Stimulated activated CD8-positive, alpha-beta memory T cell treated with anti-CD3 and anti-CD28 coated beads, Interleukin-12 subunit alpha, Interleukin-12 subunit beta, amount 100 ng/mL, for 24 hours (primary cell): ENCODE data around the gene CERK.
"Not testable (repeated sequence)": the region's sequence is repeated elsewhere in the genome, so short reads cannot be mapped to it uniquely, and the experiment has no call there.

ENCODE experiments used
- DNase-seq: peaks from one replicate; pipeline ENCODE4 v3.0.0-alpha.2; 2020; ENCODE audit errors: extremely low read depth

The CERK gene, protein sequence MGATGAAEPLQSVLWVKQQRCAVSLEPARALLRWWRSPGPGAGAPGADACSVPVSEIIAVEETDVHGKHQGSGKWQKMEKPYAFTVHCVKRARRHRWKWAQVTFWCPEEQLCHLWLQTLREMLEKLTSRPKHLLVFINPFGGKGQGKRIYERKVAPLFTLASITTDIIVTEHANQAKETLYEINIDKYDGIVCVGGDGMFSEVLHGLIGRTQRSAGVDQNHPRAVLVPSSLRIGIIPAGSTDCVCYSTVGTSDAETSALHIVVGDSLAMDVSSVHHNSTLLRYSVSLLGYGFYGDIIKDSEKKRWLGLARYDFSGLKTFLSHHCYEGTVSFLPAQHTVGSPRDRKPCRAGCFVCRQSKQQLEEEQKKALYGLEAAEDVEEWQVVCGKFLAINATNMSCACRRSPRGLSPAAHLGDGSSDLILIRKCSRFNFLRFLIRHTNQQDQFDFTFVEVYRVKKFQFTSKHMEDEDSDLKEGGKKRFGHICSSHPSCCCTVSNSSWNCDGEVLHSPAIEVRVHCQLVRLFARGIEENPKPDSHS

DNA sequence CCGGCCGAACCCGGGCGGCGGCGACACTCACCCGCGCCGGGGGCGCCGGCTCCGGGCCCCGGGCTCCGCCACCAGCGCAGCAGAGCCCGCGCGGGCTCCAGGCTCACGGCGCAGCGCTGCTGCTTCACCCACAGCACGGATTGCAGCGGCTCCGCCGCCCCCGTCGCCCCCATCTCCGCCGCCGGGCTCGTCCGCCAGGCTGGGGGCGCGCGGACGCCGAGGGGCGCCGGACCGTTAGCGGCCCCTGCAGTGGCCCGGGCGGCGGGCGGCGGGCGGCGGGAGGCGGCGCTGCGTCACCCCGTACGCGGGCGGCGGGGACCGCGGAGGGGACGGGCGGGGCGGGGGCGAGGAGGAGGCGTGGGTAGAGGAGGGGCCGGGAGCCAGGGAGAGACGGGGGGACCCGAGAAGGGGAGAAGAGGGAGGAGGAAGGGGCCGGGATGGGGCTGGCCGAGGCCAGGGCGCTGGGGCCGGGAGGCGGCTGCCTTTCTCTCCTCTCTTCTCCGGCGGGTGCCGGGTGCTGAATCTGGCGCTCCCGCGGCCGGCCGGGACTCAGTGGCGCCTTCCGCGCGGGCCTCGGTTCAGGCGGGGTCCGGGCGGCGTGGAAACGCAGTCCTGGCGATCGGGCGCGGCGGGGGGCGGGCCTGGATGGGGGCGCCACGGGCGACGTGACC is at the start of gene CERK:
CERK (minus strand) TSS at position 277 of the 671 bp plus-strand sequence; CDS start at position 173, 104 bp downstream.
- no peak for DNase-seq

GRCh38 chr22:46783721-46784120 is 45.7 kb upstream of the CERK start:
- no peak for DNase-seq

DNA sequence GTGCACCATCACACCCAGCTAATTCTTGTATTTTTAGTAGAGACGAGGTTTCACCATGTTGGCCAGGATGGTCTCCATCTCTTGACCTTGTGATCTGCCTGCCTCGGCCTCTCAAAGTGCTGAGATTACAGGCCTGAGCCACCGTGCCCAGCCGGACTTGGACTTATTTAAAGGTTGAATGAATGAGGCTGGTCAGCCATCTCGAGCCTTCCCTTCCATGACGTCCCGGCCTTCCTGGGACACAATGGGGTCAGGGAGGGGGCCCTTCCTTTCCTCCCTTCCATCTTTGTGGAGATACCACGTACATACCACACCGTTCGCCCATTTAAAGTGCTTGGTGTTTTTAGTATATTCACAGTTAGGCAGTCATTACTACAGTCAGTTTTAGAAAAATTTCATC is 44.1 kb upstream of the CERK start:
- DNase-seq = not testable (repeated sequence)

GRCh38 chr22:46781291-46781690 is 43.2 kb upstream of the CERK start:
- no peak for DNase-seq

- no peak for DNase-seq
Measured at GRCh38 chr22:46780453-46780852, 42.4 kb upstream of the CERK start.

- no peak for DNase-seq
Measured at GRCh38 chr22:46779651-46780050, 41.6 kb upstream of the CERK start.

GRCh38 chr22:46779023-46779422 is 41.0 kb upstream of the CERK start:
- DNase-seq = no peak

- no peak for DNase-seq
Measured at GRCh38 chr22:46777609-46777970, 39.5 kb upstream of the CERK start.

DNA sequence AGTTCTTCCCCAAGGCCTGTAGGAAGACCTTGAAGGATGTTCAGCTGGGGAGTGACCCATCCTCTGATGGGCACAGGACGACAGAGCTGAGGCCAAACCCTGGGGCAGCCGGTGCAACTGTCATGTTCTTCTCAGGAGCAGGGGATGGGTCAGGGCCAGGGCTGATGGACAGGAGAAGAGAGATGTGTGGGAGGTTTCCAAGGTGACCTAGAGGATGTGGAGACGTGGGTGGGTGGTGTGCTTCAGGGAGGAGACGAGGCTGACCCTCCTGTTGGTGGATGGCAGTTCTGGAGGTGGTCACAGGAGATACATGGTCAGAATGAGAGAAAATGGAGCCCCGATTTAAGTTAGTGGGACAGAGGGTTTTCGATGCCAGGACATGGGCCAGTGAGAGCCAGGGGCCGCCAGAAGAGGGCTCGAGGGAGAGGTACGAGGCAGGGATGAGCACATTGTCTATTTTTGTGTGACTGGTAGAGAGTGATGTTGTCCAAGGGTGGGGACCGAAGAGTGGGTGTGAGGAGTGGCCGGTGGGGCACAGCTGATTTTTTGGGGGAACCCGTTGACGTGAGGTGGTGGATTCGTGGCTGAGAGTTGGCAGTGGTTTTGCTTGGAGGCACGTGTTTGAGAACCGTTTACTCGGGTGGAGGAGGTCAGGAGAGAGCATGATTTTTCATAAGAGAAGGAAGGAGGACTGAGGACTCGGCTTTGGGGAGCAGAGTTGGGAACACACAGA is 39.0 kb upstream of the CERK start:
- DNase-seq = no peak

DNA sequence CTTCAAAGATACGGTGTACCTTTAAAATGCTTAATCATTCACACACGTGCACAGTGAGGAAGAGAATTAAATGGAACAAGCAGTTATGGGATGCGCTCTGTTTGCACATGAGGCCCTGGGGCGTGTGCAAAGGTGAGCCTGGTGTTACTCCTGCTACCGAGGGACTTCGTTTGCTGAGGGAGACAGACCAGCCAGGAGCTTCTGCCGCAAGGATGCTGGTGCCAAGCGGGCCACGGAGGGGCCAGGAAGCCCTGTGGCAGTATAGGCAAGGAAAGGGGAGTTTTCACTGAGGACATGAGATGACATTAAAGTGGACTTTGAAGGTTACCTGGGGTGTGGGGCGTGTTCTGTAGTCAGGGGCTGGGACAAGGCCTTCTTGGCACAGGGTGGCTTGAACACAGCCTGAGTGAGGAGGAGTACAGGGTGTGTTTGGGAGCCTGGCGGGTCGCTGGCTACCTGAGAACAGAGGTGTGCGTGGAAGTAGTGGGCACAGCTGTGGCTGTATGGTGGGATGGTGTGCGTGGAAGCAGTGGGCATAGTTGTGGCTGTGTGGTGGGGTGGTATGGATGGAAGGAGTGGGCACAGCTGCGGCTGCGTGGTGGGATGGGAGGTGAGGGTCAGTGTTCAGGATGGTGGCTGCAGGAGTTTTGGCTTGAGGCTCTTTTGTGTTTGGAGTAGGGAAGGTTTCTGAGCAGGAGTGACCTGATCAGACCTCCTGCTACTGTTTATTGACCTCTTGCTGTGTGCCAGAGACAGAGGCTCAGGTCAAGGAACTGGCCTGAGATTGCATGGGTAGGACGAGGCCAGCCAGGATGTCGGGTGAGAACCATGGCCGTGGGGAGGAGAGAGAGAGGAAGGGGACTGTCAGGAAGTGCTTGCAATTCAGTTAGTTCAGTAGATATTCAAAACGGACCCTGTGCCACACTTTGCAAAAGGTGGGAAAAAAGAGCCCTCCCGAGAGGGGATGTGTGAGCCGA is 38.1 kb upstream of the CERK start:
- no peak for DNase-seq

- no peak for DNase-seq
Measured at GRCh38 chr22:46774980-46775849, 37.2 kb upstream of the CERK start.

DNA sequence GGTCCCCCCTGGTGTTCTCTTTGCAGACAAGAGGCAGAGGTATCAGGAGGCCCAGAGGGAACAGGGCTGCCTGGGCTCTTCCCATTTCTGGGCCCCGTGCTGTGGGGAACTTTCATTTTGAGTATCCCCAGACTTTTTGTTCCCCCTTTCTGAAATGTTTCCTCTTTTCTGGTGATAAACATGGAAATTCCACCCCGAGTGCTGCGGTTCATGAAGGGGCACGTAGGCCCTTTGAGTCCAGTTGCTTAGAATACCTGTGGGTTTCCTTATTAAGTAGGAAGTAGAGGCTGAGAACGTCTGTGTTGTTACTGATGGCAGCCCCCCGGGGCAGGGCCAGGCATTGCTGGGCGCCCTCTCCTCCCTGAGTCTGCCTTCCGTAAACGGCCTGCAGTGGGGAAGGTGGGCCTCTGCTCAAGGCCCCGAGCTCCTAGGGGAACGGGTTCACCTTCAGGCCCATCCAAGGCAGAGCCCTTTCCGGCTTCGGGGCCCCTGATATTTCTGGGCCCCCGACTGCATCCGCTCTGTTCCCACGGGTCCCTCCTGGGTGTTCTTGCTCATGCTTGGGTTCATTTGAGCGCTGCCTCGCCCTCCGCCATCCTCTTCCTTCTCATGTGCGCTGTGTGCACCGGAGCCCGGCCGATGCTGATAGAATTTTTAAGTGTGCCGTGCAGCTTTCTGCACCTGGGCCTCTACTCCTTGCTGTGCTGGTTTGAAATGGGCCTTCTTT is 36.4 kb upstream of the CERK start:
- DNase-seq = no peak

DNA sequence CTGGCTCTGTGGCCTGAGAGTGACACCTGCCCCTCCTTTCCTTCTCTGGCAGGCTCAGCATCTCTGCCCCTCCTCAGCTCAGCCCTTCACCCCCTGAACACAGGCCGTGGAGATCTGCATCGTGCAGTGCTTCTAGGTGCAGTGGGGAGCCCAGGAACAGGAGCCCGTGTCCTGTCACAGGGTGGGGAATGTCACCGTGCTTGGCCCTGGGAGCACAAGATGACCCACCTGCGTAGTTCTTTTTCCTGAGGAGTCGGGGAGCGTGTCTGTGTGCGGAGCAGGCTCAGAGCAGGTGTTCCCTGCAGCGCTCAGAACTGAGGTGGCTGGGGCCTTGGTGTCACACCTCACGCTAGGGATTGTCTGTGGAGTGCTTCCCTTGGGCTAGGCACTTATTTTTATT is 35.0 kb upstream of the CERK start:
- DNase-seq = no peak

- no peak for DNase-seq
Measured at GRCh38 chr22:46770726-46771125, 32.7 kb upstream of the CERK start.

DNA sequence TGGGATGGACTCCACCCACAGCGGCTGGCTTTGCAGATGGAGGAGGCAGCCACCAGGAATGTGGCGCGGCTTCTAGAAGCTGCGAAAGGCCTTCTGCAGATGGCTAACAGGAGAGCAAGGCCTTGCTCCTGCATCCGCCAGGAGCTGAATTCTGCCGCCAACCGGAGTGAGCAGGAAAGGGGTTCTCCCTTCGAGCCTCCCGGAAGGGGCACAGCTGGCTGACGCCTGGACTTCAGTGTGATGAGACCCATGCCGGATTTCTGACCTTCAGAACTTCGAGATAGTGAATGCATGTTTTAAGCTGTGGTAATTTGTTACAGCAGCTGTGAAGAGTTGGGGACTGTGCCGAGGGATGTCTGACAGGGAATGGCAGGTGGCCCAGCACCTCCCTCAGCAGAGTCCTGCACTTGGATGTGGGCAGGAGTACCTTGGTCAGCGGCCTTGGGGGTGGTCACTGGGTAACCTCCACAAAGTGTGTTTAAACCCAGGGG is 32.1 kb upstream of the CERK start:
- DNase-seq = no peak

- DNase-seq = no peak
Measured at GRCh38 chr22:46769706-46770105, 31.7 kb upstream of the CERK start.

DNA sequence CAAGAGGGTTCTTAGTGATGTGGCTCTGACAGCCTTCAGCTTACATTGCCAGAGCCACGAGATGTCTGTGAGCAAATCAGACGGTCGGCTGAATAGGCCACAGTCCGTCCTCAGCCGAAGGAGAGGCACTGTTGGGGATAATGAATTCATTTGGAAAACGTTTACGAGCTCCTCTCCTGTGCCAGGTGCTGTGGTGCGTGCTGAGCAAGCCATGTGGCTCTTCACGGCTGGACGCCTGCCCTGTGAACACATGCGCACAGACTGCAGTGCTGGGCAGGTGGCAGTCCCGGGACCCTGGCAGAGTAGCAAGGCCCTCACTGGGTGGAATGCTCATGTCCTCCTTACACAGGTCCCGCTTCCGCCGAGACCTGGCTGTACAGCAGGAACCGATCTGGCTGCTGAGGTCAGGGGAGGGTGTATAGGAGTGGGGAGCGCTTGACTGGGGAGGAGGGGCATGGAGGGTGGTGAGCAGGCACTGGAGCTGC is 31.2 kb upstream of the CERK start:
- DNase-seq = no peak

- no peak for DNase-seq
Measured at GRCh38 chr22:46767249-46767985, 29.4 kb upstream of the CERK start.

DNA sequence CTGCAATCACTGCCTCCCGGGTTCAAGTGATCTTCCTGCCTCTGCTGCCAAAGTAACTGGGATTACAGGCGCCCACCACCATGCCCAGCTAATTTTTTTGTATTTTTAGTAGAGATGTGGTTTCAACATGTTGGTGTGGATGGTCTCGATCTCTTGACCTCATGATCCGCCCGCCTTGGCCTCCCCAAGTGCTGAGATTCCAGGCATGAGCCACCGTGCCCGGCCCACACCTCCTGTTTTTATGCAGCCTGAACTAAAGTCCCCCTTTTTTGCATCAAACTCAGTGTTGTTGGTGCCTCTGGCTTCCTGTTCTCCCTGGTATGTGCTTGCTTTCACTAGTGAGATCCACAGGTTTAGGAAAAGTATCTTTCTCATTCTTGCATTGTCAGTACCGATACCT is 28.6 kb upstream of the CERK start:
- DNase-seq = no peak
